Transverse colon (tissue), 4 donors: ENCODE measurements around the gene CEP120.
"Not testable (repeated sequence)": the region's sequence is repeated elsewhere in the genome, so short reads cannot be mapped to it uniquely, and the experiment has no call there.

Source experiments
- CTCF ChIP-seq, 5 experiments: fragments of 200-600 bp in 3 of 5; fragments of 450-650 bp in 2 of 5; sonication (generic) in 3 of 5; IDR thresholded peaks; 1 replicate in 2 of 5; 2 replicates in 3 of 5; pipeline ENCODE4 v1.5.1; 2016 to 2017; ENCODE audit warnings: antibody characterized with exemption in 5 of 5, inconsistent platforms in 3 of 5, mild to moderate bottlenecking in 2 of 5, moderate library complexity in 1 of 5
- POLR2A ChIP-seq: fragments of 450-650 bp; IDR thresholded peaks from one replicate; pipeline ENCODE4 v1.6.1; 2016; ENCODE audit warnings: antibody characterized with exemption, mild to moderate bottlenecking, moderate library complexity
- POLR2AphosphoS5 ChIP-seq, 3 donors: sonication (generic); formaldehyde crosslinking; IDR thresholded peaks; one replicate each; pipeline ENCODE4 v1.6.1; 2016; ENCODE audit warnings: antibody characterized with exemption in 3 of 3

- TF ChIP-seq CTCF (IDR thresholded peaks at IDR 0.05); POLR2AphosphoS5 (IDR thresholded peaks at IDR 0.05); POLR2A: not testable (repeated sequence)
Observed at GRCh38 chr5:123401999-123402398, 21.2 kb downstream of the CEP120 start.
